Psoas muscle (tissue), 8 donors: ENCODE data around the gene TMEM106C. TPM values are rescaled to one million over a fixed set of nuclear protein-coding genes. Genes with fewer than 3 reads are reported as not detected.

ENCODE experiments used
- ATAC-seq, 4 donors: fragments of 200-7000 bp; cut with Tn5 transposase; one replicate each; pipeline ENCODE4 v1.9.1; 2020; ENCODE audit warnings: moderate library complexity in 3 of 4, mild to moderate bottlenecking in 2 of 4
- DNase-seq, 2 donors: peaks; one replicate each; pipeline ENCODE4 v3.0.0-alpha.2; 2020
- H3K27ac ChIP-seq: fragments of 200-600 bp; one replicate; pipeline ENCODE4 v1.8.0; 2022
- H3K27me3 ChIP-seq, 3 donors: fragments of 200-600 bp in 1 of 3; one replicate each; pipeline versions ENCODE4 v1.6.1 to v1.8.0; 2013 to 2022; ENCODE audit warnings: low read length in 2 of 3, mild to moderate bottlenecking in 2 of 3, moderate library complexity in 1 of 3; ENCODE audit not compliant: insufficient read depth in 3 of 3
- H3K36me3 ChIP-seq, 2 donors: fragments of 200-600 bp in 1 of 2; one replicate each; pipeline versions ENCODE4 v1.6.1 to v1.8.0; 2013 to 2022; ENCODE audit warnings: low read depth in 1 of 2, mild to moderate bottlenecking in 1 of 2, moderate library complexity in 1 of 2; ENCODE audit not compliant: insufficient read depth in 1 of 2
- H3K4me1 ChIP-seq: fragments of 200-600 bp; one replicate; pipeline ENCODE4 v1.8.0; 2022
- H3K4me3 ChIP-seq: fragments of 200-600 bp; one replicate; pipeline ENCODE4 v1.8.0; 2022; ENCODE audit warnings: mild to moderate bottlenecking
- H3K9me3 ChIP-seq: fragments of 200-600 bp; one replicate; pipeline ENCODE4 v1.8.0; 2022
- CTCF ChIP-seq: fragments of 200-600 bp; IDR thresholded peaks from one replicate; pipeline ENCODE4 v1.8.0; 2022; ENCODE audit warnings: antibody characterized with exemption
- WGBS, 3 donors: extraction: QIAGEN DNeasy Blood & Tissue Kit; methylation state at CpG; one replicate each; pipeline versions ENCODE4 v1.1.6 to v1.1.7; 2013; 5-methylcytosine and 5-hydroxymethylcytosine counted together
- intact Hi-C, 2 donors: fragments of 100-400 bp; cut with DNase I; formaldehyde crosslinking; loops; one replicate each; pipeline versions ENCODE4 v1.11.0 to v1.14.2; 2022
- polyA plus RNA-seq, 3 donors: library from polyadenylated mRNA; stranded (reverse); fragments of 200-250 nt; gene quantifications; one replicate each; pipeline ENCODE4 v1.2.3, GENCODE V29; 2013
- total RNA-seq, 4 donors: library from RNA; stranded (reverse); fragmentation: NEBNext Ultra II Directional in 2 of 4; extraction: Animal tissue kit (Norgen Biotek cat#: 25700) in 2 of 4; gene quantifications; one replicate each; pipeline versions ENCODE4 v1.2.1 to v1.2.4, GENCODE V29; 2021 to 2023
- donor health status: healthy with polysubstance abuse.
- donor health status: DM: no; HTN: no; CAD: no; lungs with moderate emphysema.
- donor health status: Bipolar disorder and iron deficiency.
- donor health status: healthy.
- donor health status: DM: yes; HTN: yes; CAD: no.
- donor health status: DM: no; HTN: no; CAD: no.
- donor health status: DM: no; HTN: no; CAD: no.
- donor health status: DM: yes; HTN: yes; CAD: no.

Gene TMEM106C
- total and polyA plus RNA-seq, 7 donors = 7.7 to 33.4 (median 14.7) TPM

GRCh38 chr12:47977046-47977771 lies 13.8 kb downstream of the TMEM106C start:
- WGBS, 3 donors = 85 to 87% (median 87%) methylated on average over 12 of the region's 12 CpGs
- no peaks in the 10 kb centered on the region for H3K4me1 ChIP-seq
- TF ChIP-seq CTCF = no peak
- H3K9me3 ChIP-seq = no peaks in the 10 kb centered on the region
- DNase-seq = no peak
- no peak for ATAC-seq
- no peaks in the 10 kb centered on the region for H3K36me3 ChIP-seq
- H3K27me3 ChIP-seq = no peaks in the 10 kb centered on the region
- H3K27ac ChIP-seq = no peak overlapping the region
- intact Hi-C loops = no loop called here
- no peak overlapping the region for H3K4me3 ChIP-seq

GRCh38 chr12:47977772-47978597 lies 14.6 kb downstream of the TMEM106C start:
- Histone ChIP-seq H3K36me3 (no peaks in the 10 kb centered on the region), H3K9me3 (no peaks in the 10 kb centered on the region)

GRCh38 chr12:47978598-47978873 lies 15.1 kb downstream of the TMEM106C start:
- Histone ChIP-seq H3K36me3 (no peaks in the 10 kb centered on the region), H3K4me1 (no peaks in the 10 kb centered on the region), H3K4me3 (no peak overlapping the region), H3K27me3 (no peaks in the 10 kb centered on the region), H3K27ac (no peak overlapping the region), H3K9me3 (no peaks in the 10 kb centered on the region)
- WGBS, 3 donors = 86 to 93% (median 89%) methylated on average over 7 of the region's 7 CpGs
- ATAC-seq (no peak), DNase-seq (no peak)
- TF ChIP-seq CTCF = no peak
- intact Hi-C loops = loop anchor here in 1 of 2 donors (2.0 kb wide), 1 partner anchor 32 kb away; no protein-coding TSS in a partner anchor

More at GRCh38 chr12:47977772-47978597, 14.6 kb downstream of the TMEM106C start:
- Histone ChIP-seq H3K27ac (no peak overlapping the region), H3K4me1 (no peaks in the 10 kb centered on the region), H3K27me3 (no peaks in the 10 kb centered on the region), H3K4me3 (no peak overlapping the region)
- no peak for DNase-seq
- TF ChIP-seq CTCF = no peak
- 85 to 90% (median 88%) methylated on average over 18 of the region's 18 CpGs for WGBS, 3 donors
- intact Hi-C loops = loop anchor here in 1 of 2 donors (2.0 kb wide), 1 partner anchor 33 kb away; no protein-coding TSS in a partner anchor
- ATAC-seq = no peak

- H3K27ac ChIP-seq = no peak overlapping the region
- H3K9me3 ChIP-seq = no peaks in the 10 kb centered on the region
- no peak for ATAC-seq
- 90 to 94% (median 92%) methylated on average over 5 of the region's 5 CpGs for WGBS, 3 donors
- no peaks in the 10 kb centered on the region for H3K4me1 ChIP-seq
- intact Hi-C loops = loop anchor here in 1 of 2 donors (2.0 kb wide), 1 partner anchor 32 kb away; no protein-coding TSS in a partner anchor
- H3K36me3 ChIP-seq = no peaks in the 10 kb centered on the region
- TF ChIP-seq CTCF = no peak
- no peak overlapping the region for H3K4me3 ChIP-seq
- H3K27me3 ChIP-seq = no peaks in the 10 kb centered on the region
- DNase-seq = no peak
Observed at GRCh38 chr12:47979166-47979565, 15.8 kb downstream of the TMEM106C start.
